ENCODE results near the gene SLC39A9.

- TF ChIP-seq GATA2 (IDR thresholded peaks at IDR 0.05; ENCODE audit: low read depth, low read length) (no peak), GATA3 (IDR thresholded peaks at IDR 0.05; ENCODE audit: low read depth, low read length) (no peak)
Observed at GRCh38 chr14:69358233-69358963, 40.1 kb upstream of the SLC39A9 start.
